ENCODE results near the gene SPATA22.
"Not testable (repeated sequence)": the region's sequence is repeated elsewhere in the genome, so short reads cannot be mapped to it uniquely, and the experiment has no call there.

Gene SPATA22

DNA sequence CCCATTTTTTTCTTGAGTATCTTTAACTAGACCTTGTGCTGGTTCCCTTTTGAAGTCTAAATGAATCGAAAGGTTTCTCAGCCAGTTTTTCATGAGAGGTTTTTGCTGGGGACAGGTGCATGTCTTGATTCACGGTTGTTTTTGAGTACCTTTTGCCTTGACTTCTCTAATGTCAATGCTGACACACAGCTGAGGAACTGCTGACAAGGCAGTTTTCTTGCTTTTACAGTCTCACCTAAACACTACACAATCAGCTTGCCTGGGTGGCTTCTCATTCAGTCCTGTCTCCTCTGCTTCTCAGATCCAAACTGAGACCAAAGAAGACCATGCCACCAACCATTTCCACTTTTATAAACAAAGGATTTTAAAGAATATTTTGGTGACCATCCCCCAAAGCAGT lies 53.4 kb downstream of the SPATA22 start:
- no peak for DNase-seq (ENCODE audit: extremely low read depth, low read depth)
- TF ChIP-seq, protein P1, sequence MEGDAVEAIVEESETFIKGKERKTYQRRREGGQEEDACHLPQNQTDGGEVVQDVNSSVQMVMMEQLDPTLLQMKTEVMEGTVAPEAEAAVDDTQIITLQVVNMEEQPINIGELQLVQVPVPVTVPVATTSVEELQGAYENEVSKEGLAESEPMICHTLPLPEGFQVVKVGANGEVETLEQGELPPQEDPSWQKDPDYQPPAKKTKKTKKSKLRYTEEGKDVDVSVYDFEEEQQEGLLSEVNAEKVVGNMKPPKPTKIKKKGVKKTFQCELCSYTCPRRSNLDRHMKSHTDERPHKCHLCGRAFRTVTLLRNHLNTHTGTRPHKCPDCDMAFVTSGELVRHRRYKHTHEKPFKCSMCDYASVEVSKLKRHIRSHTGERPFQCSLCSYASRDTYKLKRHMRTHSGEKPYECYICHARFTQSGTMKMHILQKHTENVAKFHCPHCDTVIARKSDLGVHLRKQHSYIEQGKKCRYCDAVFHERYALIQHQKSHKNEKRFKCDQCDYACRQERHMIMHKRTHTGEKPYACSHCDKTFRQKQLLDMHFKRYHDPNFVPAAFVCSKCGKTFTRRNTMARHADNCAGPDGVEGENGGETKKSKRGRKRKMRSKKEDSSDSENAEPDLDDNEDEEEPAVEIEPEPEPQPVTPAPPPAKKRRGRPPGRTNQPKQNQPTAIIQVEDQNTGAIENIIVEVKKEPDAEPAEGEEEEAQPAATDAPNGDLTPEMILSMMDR (IDR thresholded peaks at IDR 0.05; ENCODE audit: low read depth, low read length), result no peak

DNA sequence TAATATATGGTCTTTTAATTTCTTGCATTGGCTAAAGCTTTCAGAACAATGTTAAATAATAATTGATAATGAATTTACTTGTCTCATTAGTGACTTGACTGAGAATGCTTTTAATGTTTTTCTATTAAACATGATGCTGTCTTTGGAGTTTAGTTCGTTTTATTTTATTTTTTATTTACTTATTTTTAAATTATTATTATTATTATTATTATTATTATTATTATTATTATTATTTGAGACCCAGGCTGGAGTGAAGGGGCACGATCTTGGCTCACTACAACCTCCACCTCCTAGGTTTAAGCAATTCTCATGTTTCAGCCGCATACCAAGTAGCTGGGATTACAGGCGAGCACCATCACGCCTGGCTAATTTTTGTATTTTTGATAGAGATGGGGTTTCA lies 56.0 kb downstream of the SPATA22 start:
- TF ChIP-seq, protein P1 (IDR thresholded peaks at IDR 0.05; ENCODE audit: low read depth, low read length), result no peak
- DNase-seq (ENCODE audit: extremely low read depth, low read depth), result no peak

DNA sequence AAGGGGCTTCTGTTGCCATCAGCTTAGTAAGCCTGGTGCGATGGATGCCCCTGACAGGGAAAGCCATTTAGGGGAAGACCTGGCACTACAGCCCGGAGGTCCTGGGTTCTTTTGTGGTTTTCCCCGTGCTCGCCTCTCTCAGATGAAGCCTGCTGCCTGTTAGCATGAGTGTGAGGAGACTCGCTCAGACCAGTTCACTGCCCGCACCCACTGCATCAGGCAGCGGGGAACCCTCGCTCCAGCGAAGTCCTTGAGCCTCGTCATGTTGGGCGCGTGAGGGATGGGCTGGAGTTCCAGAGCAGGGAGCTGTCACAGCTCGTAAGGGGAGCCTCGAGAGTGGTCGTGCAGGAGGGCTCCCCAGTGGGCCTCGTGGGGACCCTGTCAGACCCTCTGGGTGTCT lies 59.4 kb downstream of the SPATA22 start:
- not testable (repeated sequence) for DNase-seq (ENCODE audit: extremely low read depth, low read depth)

DNA sequence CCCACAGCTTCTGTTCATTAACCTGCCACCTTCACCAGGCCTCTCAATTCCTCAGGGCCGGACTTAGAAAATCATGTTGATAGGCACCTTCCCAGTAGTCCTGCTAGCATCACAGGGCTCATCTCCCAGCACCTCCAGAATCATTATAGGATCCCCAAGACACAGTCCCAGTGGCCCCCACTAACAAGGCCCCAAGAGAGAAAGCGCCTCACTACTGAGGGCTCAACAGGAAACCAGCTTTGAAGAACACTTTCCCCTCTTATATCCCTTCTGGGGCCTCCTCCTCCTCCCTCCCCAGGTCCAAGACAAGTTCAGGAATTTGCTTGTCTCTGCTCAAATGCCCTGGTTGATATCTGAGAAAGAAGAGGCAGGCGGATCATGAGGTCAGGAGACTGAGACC lies 60.5 kb downstream of the SPATA22 start, which contains the start of gene OR3A3:
OR3A3 (plus strand) TSS at position 301 of the 400 bp plus-strand sequence.
- TF ChIP-seq, protein P1 (IDR thresholded peaks at IDR 0.05; ENCODE audit: low read depth, low read length), result no peak
- DNase-seq (ENCODE audit: extremely low read depth, low read depth), result no peak

DNA sequence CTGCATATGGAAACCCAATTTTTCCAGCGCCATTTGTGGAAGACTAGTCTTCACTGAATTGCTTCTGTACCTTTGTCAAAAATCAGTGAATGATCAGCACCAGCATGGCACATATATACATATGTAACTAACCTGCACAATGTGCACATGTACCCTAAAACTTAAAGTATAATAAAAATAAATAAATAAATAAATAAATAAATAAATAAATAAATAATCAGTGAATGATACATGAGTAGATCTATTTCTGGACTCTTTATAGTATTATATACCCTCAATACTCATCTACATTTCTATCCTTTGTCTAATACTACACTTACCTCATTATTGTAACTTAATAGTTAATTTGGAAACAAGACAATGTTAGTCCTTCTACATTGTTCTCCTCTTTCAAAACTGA lies 67.8 kb downstream of the SPATA22 start:
- DNase-seq (ENCODE audit: extremely low read depth, low read depth), result not testable (repeated sequence)

DNA sequence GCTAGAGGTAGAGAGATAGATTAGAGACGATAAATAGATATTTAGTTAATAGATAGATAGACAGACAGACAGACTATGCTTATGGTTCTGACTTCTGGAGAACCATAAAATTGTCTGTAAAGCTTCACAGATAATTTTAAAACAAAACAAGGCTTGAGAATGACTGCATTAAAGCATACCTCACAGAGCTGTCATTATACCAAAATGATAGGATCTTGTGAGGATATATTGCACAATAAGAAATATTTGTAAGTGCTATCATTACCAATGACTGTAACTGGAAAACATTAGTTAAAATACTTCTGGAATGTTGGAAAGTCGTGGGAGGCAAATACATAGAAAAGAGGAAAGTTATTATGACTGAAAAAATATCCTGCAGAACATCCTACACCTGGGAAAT lies 69.8 kb downstream of the SPATA22 start:
- DNase-seq (ENCODE audit: extremely low read depth, low read depth), result no peak
- TF ChIP-seq, protein P1 (IDR thresholded peaks at IDR 0.05; ENCODE audit: low read depth, low read length), result no peak

DNA sequence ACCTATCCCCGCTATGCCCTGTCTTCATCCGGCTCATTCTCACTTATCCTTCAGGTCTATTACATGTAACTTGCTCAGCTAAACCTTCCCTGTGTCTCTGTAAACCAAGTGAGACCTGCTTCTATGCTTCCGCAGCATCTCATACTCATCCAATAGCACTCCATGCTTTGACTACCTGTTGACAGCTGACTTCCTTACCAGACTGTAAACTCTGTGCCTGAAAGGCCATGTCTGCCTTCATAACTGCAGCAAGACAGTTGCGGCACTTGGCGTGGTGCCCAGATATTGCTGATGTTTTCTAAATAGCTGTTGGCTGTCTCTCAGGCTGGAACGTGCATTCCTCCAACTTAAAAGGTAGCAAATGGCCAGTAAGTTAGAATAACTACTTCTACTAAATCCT lies 71.6 kb downstream of the SPATA22 start:
- DNase-seq (ENCODE audit: extremely low read depth, low read depth), result no peak
- TF ChIP-seq, protein P1 (IDR thresholded peaks at IDR 0.05; ENCODE audit: low read depth, low read length), result no peak

DNA sequence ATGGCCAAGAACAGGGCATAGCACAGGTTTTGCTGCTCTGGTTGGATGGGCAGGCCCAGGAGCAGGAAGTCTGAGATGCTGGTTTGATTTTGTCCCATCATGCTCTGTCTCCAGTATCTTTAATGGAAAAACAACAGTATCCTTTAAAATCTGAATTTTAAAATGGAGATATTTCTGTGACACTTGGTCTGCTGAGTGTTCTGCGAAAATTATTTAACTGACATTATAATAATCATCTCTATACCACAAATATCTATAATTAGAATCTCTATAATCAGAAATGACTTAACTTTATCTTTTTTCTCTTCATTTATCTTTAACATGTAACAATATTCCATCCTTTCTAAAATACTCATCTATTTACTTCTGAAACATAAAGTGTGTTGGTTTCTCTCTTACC lies 73.3 kb downstream of the SPATA22 start, which contains the start of gene OR1E1:
OR1E1 (minus strand) TSS at position 101 of the 400 bp plus-strand sequence; CDS start at position 101, 0 bp downstream.
- TF ChIP-seq, protein P1 (IDR thresholded peaks at IDR 0.05; ENCODE audit: low read depth, low read length), result no peak
- no peak for DNase-seq (ENCODE audit: extremely low read depth, low read depth)

DNA sequence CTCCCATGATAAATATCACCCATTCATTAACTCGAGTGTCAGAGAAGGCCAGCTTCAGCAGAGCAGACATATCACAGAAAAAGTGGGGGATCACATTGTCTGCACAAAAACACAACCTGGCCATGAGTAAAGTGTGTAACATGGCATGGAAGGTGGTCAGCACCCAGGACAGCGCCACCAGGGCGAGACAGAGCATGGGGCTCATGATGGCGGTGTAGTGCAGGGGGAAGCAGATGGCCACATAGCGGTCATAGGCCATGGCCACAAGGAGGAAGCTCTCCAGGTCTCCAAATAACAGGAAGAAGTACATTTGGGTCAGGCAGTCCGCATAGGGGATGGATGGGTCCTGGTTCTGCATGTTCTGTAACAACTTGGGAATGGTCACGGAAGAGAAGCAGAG lies 73.8 kb downstream of the SPATA22 start:
- DNase-seq (ENCODE audit: extremely low read depth, low read depth), result not testable (repeated sequence)
